NAMALWA (cell line): Measurements from ENCODE around the gene CP.

Experiments used
- DNase-seq: peaks from one replicate; pipeline ENCODE4 v3.0.0-alpha.2; 2015; ENCODE audit warnings: low spot score

CP gene

GRCh38 chr3:149186219-149186618 is 35.4 kb downstream of the CP start:
- DNase-seq, result no peak

- DNase-seq, result no peak
These were observed 40.4 kb downstream of the CP start for GRCh38 chr3:149181182-149181581.

- no peak for DNase-seq
These were observed 41.5 kb downstream of the CP start for GRCh38 chr3:149180057-149180573.

GRCh38 chr3:149179220-149179619 is 42.4 kb downstream of the CP start:
- DNase-seq, result no peak

GRCh38 chr3:149177122-149177521 is 44.5 kb downstream of the CP start:
- DNase-seq, result no peak

GRCh38 chr3:149174901-149175300 is 46.7 kb downstream of the CP start:
- DNase-seq, result no peak

- DNase-seq, result no peak
These were observed 51.0 kb downstream of the CP start for GRCh38 chr3:149170672-149171071.

GRCh38 chr3:149167898-149168297 is 53.7 kb downstream of the CP start:
- DNase-seq, result no peak

- no peak for DNase-seq
These were observed 58.6 kb downstream of the CP start for GRCh38 chr3:149163066-149163465.

GRCh38 chr3:149162007-149162406 is 59.6 kb downstream of the CP start:
- no peak for DNase-seq

- DNase-seq, result no peak
These were observed 60.8 kb downstream of the CP start for GRCh38 chr3:149160754-149161300.

GRCh38 chr3:149153402-149153801 is 68.2 kb downstream of the CP start:
- DNase-seq, result no peak

- DNase-seq, result no peak
These were observed 69.2 kb downstream of the CP start for GRCh38 chr3:149152420-149152819.

GRCh38 chr3:149151843-149152242 is 69.8 kb downstream of the CP start:
- no peak for DNase-seq

GRCh38 chr3:149150436-149150835 is 71.2 kb downstream of the CP start:
- DNase-seq, result no peak

- DNase-seq, result peak; percentile 87
These were observed 75.7 kb downstream of the CP start for GRCh38 chr3:149145974-149146373.

- peak; percentile 36 for DNase-seq
These were observed 76.3 kb downstream of the CP start for GRCh38 chr3:149145356-149145755.

- no peak for DNase-seq
These were observed 78.9 kb downstream of the CP start for GRCh38 chr3:149142682-149143081.

- DNase-seq, result no peak
These were observed 87.1 kb downstream of the CP start for GRCh38 chr3:149134575-149134974.

GRCh38 chr3:149131589-149131988 is 90.0 kb downstream of the CP start:
- DNase-seq, result no peak

GRCh38 chr3:149129326-149130205 is 92.1 kb downstream of the CP start, which contains the start of gene HPS3:
Gene HPS3, plus strand, starts transcription at chr3:149129638. Its CDS starts 86 bp downstream, at chr3:149129724.
- DNase-seq, result peak; percentile 94

- DNase-seq, result no peak
These were observed 92.8 kb downstream of the CP start for GRCh38 chr3:149128821-149129220.
